Tibial artery (tissue), 4 donors: ENCODE measurements around the gene CFAP299.

Source experiments
- DNase-seq, 2 donors: peaks; one replicate each; pipeline ENCODE4 v3.0.0-alpha.2; 2019
- H3K27ac ChIP-seq, 2 donors: fragments of 200-600 bp; sonication (generic) in 1 of 2; 1 replicate in 1 of 2; 2 replicates in 1 of 2; pipeline ENCODE4 v1.5.1; 2018 to 2019; ENCODE audit warnings: mild to moderate bottlenecking in 1 of 2
- H3K27me3 ChIP-seq, 2 donors: fragments of 200-600 bp; sonication (generic) in 1 of 2; one replicate each; pipeline versions ENCODE4 v1.5.1 to v1.6.0; 2016 to 2019
- H3K36me3 ChIP-seq, 3 donors: fragments of 200-600 bp; sonication (generic) in 2 of 3; one replicate each; pipeline ENCODE4 v1.5.1; 2016 to 2019; ENCODE audit warnings: mild to moderate bottlenecking in 2 of 3
- H3K4me1 ChIP-seq, 4 donors: fragments of 200-600 bp; sonication (generic) in 2 of 4; 1 replicate in 3 of 4; 2 replicates in 1 of 4; pipeline ENCODE4 v1.5.1; 2016 to 2019
- H3K4me3 ChIP-seq, 2 donors: fragments of 200-600 bp; sonication (generic) in 1 of 2; 1 replicate in 1 of 2; 2 replicates in 1 of 2; pipeline ENCODE4 v1.5.1; 2018 to 2019; ENCODE audit warnings: mild to moderate bottlenecking in 2 of 2
- H3K9me3 ChIP-seq, 3 donors: fragments of 200-600 bp; sonication (generic) in 1 of 3; one replicate each; pipeline ENCODE4 v1.5.1; 2016 to 2019
- CTCF ChIP-seq, 2 experiments: fragments of 200-600 bp in 1 of 2; fragments of 450-650 bp in 1 of 2; IDR thresholded peaks; one replicate each; pipeline ENCODE4 v1.5.1; 2017 to 2019; ENCODE audit warnings: antibody characterized with exemption in 2 of 2, mild to moderate bottlenecking in 1 of 2, moderate library complexity in 1 of 2
- intact Hi-C: fragments of 100-400 bp; cut with DNase I; formaldehyde crosslinking; loops from one replicate; pipeline ENCODE4 v1.15.0; 2023; ENCODE audit warnings: low total_unique reads

CFAP299 gene

GRCh38 chr4:80560337-80560736, 224.8 kb downstream of the CFAP299 start:
- no peak for DNase-seq
- no peaks in the 10 kb centered on the region for H3K36me3 ChIP-seq
- H3K9me3 ChIP-seq: no peaks in the 10 kb centered on the region
- no peak for TF ChIP-seq CTCF (IDR thresholded peaks at IDR 0.05)
- no peak overlapping the region for H3K27ac ChIP-seq
- no peaks in the 10 kb centered on the region for H3K27me3 ChIP-seq
- no peaks in the 10 kb centered on the region for H3K4me1 ChIP-seq
- intact Hi-C loops: no loop called here
- no peak overlapping the region for H3K4me3 ChIP-seq

DNA sequence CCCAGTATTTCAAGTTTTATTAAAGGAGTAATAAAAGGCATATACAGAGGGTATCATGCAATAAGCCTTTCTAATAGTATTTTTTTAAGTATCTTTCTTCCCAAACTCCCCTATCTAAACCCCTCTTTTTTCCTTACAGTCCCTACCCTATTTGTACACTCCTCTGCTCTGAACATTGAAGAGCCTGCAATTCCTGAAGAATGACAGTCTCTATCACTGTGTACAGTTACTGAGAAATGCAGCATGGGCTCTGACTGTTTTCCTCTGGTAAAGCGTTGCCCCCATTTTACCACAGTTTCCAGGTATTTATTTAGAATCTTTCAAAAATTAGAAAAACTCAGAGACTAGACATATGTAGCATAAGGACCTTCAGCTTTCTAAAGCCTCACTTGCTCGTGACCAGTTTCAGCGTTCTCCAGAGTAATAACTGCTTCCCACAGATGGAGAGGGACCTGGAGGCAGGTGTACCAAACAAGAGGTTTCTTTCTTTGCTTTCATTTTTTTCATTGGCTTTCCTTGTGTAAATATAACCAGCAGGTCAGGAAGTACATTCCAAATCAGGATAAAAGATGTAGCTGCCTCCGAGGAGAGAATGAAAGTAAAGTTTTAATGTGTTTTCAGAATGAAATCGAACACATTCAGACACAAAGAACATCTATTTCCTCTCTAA, 230.8 kb downstream of the CFAP299 start:
- H3K4me3 ChIP-seq: no peak overlapping the region
- no peak overlapping the region for H3K27ac ChIP-seq
- no peaks in the 10 kb centered on the region for H3K27me3 ChIP-seq
- no peak for TF ChIP-seq CTCF (IDR thresholded peaks at IDR 0.05)
- no peak for DNase-seq
- intact Hi-C loops: no loop called here
- no peaks in the 10 kb centered on the region for H3K36me3 ChIP-seq
- H3K4me1 ChIP-seq: no peaks in the 10 kb centered on the region
- no peaks in the 10 kb centered on the region for H3K9me3 ChIP-seq

- intact Hi-C loops: no loop called here
- H3K27ac ChIP-seq: no peak overlapping the region
Observed at GRCh38 chr4:80568891-80569290, 233.4 kb downstream of the CFAP299 start.

DNA sequence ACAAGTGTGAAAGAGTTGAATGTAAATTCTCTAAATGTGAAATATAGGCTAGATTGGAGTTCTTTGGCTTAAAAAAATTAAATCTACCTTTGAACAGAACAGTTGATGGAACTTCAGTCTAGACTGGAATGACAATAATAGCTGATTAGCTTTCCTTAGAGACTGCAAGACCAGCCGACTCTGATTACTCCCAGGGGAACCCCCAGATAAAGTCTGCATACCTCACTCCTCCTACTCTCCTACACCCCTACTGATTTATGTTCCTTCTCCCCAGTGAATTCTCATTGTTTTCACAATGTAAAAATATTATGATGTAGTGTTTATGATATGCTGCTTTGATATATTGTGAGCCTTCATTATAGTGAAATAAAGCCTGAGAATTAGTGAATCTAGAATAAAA, 241.3 kb downstream of the CFAP299 start:
- Histone ChIP-seq H3K27ac (no peak overlapping the region), H3K9me3 (no peaks in the 10 kb centered on the region), H3K4me3 (no peak overlapping the region), H3K36me3 (no peaks in the 10 kb centered on the region), H3K27me3 (no peaks in the 10 kb centered on the region), H3K4me1 (no peaks in the 10 kb centered on the region)
- TF ChIP-seq CTCF (IDR thresholded peaks at IDR 0.05): no peak
- DNase-seq: no peak
- intact Hi-C loops: no loop called here

More at GRCh38 chr4:80568891-80569290, 233.4 kb downstream of the CFAP299 start:
- no peaks in the 10 kb centered on the region for H3K27me3 ChIP-seq
- H3K4me1 ChIP-seq: no peaks in the 10 kb centered on the region
- no peaks in the 10 kb centered on the region for H3K36me3 ChIP-seq
- DNase-seq: no peak
- no peak for TF ChIP-seq CTCF (IDR thresholded peaks at IDR 0.05)
- H3K9me3 ChIP-seq: no peaks in the 10 kb centered on the region
- H3K4me3 ChIP-seq: no peak overlapping the region

DNA sequence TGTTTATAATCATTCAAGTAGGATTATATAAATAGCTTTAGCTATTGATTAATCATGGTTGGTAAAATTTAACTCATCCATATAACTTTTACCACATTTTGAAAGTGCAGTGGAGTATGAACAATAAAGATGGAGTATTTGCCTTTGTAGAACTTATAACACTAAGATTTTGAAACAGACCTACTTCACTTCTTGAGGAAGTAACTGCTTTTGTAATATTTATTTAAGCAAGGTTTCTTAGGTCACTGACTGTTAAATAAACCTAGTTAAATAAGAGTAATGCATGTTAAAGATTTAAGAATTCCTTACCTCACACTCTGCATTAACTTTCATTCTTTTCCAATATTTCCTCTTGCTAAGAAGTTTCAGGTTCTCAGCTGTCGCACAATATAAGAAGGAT, 242.5 kb downstream of the CFAP299 start:
- intact Hi-C loops: no loop called here
- Histone ChIP-seq H3K27ac (no peak overlapping the region), H3K4me3 (no peak overlapping the region), H3K9me3 (no peaks in the 10 kb centered on the region), H3K4me1 (no peaks in the 10 kb centered on the region), H3K36me3 (no peaks in the 10 kb centered on the region), H3K27me3 (no peaks in the 10 kb centered on the region)
- TF ChIP-seq CTCF (IDR thresholded peaks at IDR 0.05): no peak
- DNase-seq: no peak

DNA sequence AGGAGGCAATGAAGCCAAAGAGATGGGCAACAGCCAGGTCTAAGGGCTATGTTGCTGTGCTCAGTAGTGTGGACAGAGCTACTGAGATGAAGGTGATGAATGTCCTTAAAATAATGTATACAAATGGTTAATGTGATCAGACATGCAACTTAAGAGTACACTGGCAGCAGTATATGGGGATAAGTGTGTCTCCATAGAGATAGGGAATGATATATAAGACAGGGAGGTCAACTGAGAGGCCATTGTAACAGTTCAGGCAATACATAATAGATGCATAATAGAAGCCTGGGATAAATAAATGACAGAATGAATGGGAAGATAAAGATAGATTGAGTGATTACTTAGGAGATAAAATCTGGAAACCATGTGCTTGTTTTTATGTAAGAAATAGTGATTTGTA, 250.0 kb downstream of the CFAP299 start:
- H3K4me1 ChIP-seq: no peaks in the 10 kb centered on the region
- no peak overlapping the region for H3K4me3 ChIP-seq
- no peaks in the 10 kb centered on the region for H3K36me3 ChIP-seq
- H3K27ac ChIP-seq: no peak overlapping the region
- intact Hi-C loops: no loop called here
- TF ChIP-seq CTCF (IDR thresholded peaks at IDR 0.05): no peak
- no peaks in the 10 kb centered on the region for H3K9me3 ChIP-seq
- DNase-seq: no peak
- no peaks in the 10 kb centered on the region for H3K27me3 ChIP-seq
